GM12864 (cell line): ENCODE measurements around the gene TRPM5.

Experiments
- DNase-seq: peaks from one replicate; pipeline ENCODE4 v3.0.0-alpha.2; 2011; ENCODE audit warnings: low read depth
- H3K4me3 ChIP-seq: 2 replicates; pipeline ENCODE4 v1.5.1; 2011; ENCODE audit warnings: mild to moderate bottlenecking, low read depth, low read length, control low read depth
- TF ChIP-seq, protein P1 (sequence below): IDR thresholded peaks from 2 replicates; pipeline ENCODE4 v1.5.1; 2011; ENCODE audit warnings: low read depth, mild to moderate bottlenecking, moderate library complexity, low read length, control low read depth, inconsistent platforms; ENCODE audit errors: missing control alignments

The TRPM5 gene

DNA sequence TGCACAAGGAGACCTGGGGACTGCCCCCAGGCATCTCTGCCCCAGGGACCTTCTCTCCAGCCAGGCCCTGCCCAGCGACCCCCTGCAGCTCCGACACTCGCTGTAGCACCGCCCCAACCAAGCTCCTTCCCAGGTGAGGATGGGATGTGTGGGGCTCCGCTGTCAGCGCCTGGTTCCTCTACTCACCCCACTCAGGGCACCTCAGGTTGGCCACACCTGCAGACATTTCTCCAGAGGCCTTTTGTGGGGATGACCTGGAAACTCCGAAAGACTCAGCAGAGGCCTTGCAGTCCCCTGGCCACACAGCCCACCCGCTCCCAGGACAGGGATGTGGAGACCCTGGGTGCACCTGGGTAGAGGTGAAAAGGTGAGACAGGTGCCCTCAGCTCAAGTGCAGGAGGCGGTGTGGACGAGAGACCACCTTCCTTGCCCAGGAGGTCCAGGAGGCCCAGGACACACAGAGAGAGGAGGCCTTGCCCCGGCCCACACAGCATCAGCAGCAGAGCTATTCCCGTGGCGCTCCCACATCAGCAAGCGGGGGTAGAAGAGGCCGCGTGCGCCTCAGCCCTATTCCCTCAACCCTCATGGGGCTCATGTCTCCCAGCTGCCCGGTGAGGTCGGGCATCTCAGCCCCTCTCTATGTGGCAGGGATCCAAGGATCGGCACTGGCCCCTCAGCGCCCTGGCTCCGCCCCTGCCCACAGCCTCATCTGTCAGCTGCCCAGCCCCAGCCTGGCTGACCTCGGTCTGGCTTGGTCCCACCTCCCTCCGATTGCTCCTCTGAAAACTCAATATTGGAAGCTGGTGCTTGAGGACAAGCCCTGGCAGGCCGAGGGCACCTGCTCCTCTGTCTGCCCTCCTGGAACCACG lies 20.9 kb downstream of the TRPM5 start:
- TF ChIP-seq, protein P1, sequence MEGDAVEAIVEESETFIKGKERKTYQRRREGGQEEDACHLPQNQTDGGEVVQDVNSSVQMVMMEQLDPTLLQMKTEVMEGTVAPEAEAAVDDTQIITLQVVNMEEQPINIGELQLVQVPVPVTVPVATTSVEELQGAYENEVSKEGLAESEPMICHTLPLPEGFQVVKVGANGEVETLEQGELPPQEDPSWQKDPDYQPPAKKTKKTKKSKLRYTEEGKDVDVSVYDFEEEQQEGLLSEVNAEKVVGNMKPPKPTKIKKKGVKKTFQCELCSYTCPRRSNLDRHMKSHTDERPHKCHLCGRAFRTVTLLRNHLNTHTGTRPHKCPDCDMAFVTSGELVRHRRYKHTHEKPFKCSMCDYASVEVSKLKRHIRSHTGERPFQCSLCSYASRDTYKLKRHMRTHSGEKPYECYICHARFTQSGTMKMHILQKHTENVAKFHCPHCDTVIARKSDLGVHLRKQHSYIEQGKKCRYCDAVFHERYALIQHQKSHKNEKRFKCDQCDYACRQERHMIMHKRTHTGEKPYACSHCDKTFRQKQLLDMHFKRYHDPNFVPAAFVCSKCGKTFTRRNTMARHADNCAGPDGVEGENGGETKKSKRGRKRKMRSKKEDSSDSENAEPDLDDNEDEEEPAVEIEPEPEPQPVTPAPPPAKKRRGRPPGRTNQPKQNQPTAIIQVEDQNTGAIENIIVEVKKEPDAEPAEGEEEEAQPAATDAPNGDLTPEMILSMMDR = no peak
- no peak for DNase-seq
- H3K4me3 ChIP-seq = no peak overlapping the region

DNA sequence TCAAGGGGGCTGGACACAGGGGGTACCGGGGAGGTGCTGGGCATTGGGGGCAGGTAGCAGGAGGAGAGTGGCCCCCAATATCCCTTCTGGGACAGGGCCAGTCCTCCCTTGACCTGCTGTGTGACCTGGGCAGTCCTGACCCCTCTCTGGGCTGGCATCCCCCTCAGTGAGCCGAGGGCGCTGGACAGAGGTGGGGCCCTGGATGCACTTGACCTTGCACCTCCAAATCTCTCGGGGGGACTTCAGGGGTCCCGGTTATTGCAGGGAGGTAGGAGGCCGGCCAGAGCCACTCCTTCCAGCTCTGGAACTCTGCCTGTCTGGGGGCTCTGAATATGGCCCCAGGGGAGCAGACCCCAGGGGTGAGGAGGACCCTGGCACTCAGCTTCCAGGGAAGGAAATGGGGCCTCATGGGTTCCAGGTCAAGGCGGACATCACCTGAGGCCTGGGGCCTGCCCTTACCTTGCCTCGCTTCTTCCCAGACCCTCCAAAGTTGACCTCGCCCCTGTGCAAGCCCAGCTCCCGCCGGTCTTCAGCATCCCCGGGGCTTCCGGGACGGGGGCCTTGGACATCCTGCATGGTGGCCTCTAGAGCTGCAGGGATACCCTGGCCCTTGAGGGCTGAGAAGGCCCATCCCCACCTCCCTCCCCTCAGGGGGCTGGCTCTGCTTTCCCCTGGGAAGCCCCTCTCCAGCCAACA lies 21.7 kb downstream of the TRPM5 start:
- no peak overlapping the region for H3K4me3 ChIP-seq
- TF ChIP-seq, protein P1 = no peak
- DNase-seq = no peak

DNA sequence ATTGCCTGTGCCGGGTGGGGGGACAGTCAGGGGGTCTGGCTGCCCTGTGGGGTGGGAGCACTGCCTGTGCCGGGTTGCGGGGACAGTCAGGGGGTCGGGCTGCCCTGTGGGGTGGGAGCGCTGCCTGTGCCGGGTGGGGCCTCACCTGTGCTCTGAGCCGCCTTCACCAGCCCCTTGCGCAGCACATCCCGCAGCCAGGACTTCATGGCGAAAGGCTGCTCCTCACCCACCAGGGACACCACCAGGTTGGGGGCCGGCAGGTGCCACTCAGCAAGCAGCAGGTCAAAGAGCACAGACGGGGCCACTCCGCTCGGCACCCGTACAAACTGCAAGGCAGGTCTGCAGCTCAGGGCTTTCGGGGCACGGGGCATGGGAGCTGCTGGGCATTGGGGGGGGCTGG lies 22.3 kb downstream of the TRPM5 start:
- no peak for DNase-seq
- H3K4me3 ChIP-seq = no peak overlapping the region
- TF ChIP-seq, protein P1 = no peak

DNA sequence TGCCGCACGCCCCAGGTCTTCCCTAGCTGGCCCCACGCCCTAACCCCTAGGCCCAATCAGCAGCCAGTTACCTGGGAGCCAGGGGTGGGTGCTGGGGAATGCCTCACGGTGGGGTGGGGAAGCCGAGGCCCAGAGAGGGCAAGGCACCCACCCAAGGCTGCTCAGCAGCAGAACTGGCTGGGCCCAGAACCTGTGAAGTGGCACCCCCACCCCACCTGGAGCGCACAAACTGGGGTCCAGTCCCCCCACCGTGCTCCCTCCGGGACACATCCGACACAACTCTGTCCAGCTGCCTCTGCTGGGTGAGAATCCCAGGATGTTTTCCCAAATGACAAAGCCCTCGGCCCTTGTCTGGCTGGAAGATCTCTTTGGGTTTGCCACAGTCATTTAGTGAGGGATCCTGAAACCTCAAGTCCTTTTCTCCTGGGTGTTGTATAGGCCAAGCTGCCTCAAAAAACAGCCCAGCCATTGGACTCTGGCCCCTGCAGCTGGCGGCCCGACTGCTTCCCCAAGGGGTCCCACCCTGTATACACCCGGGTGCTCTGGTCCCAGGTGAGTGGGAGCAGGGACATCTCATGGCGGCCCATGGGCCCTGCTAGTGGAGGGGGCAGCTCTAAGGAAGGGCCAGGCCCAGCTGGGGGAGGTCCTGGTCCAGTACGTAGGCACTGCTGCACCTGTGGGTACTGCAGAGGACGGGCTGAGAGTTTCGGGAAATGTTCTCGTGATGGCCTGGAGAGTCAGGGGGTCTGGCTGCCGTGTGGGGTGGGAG lies 22.9 kb downstream of the TRPM5 start:
- no peak for DNase-seq
- TF ChIP-seq, protein P1 = no peak
- H3K4me3 ChIP-seq = no peak overlapping the region

DNA sequence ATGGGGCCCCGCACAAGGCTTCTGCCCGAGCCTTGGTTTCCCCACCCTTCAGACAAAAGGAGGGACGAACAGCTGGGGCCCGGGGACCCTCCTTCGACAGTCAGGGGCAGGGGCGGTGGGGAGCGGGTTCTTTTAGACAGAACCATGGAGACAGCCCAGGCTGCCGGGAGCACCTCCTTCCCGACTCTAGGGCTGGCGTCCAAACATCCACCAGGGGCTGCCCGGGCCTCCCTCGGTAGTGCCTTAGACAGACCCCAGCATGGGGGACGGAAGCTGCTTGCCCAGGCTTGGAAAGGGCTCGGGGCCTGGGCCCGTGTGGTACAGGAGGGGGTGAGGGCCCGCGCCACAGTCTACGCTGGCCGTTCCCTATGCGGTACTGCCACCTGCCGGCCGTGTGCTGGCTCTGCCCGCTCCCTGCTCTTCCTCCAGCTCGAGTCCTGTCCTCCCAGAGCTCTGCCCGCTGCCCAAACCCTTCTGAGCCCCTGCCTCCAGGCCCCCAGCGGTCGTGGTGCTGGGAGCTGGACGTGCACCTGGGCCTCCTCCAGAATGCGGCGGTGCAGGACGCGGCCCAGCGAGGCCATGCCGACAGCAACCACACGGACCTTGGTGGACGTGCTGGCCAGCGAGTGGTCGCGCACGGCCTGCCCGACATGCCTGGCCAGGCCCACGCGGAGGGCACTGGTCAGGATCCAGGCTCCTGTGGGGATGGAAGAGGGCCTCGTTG lies 23.6 kb downstream of the TRPM5 start:
- H3K4me3 ChIP-seq = no peak overlapping the region
- TF ChIP-seq, protein P1 = peak; percentile 89
- no peak for DNase-seq

DNA sequence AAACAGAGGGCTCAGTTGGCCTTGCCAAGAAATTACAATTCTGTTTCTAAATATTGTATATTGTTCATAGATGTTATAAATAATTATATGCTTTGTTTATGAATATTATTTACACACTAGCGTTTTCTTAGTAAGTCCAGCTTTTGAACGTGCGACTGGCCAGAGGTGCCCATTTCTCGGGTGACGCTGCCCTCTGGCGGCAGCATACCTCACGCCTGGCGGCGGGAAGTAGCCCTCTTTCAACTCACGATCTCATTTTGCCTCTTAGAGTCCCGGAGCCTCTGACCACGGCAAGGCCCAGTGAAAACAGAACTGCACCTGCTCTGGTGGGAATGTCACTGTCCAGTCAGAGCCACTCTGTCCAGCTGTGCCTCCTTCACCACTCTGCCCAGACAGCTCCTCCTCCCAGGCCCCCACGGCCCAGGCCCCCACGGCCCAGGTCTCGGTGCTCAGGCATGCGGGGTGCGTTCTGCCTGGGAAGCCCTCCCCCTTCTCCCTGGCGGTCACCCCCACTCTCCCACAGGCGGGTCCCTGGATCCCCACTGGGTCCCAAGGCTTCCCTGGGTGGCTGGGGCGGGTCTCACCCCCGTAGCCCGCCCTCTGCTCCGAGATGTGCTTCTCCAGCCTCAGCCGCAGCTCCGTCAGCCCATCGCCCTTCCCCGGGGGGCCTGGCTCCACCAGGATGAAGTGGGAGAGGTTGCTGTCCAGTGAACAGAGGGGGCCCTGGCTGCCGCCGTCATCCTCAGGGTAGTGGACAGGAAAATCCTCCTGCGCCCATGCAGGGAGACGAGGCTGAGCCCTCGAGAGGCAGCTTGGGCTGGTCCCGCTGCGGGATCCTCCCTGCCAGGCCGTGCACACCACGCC lies 24.4 kb downstream of the TRPM5 start:
- TF ChIP-seq, protein P1 = peak; percentile 84
- DNase-seq = no peak
- no peak overlapping the region for H3K4me3 ChIP-seq
